GM18520 (cell line): ENCODE data around the gene JAM2.

ENCODE experiments used
- ATAC-seq: cut with Tn5 transposase; IDR thresholded peaks from one replicate; pipeline ENCODE4 v1.9.1; 2021; ENCODE audit not compliant: unreplicated experiment

Gene JAM2

GRCh38 chr21:25764065-25764464, 125.0 kb downstream of the JAM2 start:
- ATAC-seq, result no peak
